Right ventricle myocardium inferior (tissue), 1 donor: ENCODE data around the gene CCDC85A. TPM values are rescaled to one million over a fixed set of nuclear protein-coding genes. Genes with fewer than 3 reads are reported as not detected.

Source experiments
- ATAC-seq: fragments of 200-7000 bp; cut with Tn5 transposase; one replicate; pipeline ENCODE4 v1.9.1; 2020; ENCODE audit warnings: mild to moderate bottlenecking, moderate library complexity
- DNase-seq: peaks from one replicate; pipeline ENCODE4 v3.0.0; 2021; ENCODE audit errors: missing footprints
- intact Hi-C: fragments of 100-400 bp; cut with DNase I; formaldehyde crosslinking; loops from one replicate; pipeline ENCODE4 v1.11.0; 2022
- total RNA-seq: library from RNA; stranded (reverse); fragmentation: NEBNext Ultra II Directional; extraction: Animal tissue kit (Norgen Biotek cat#: 25700); gene quantifications from one replicate; pipeline ENCODE4 v1.2.1, GENCODE V29; 2021
- donor health status: DM: no; HTN: yes; CAD: no; lungs with severe emphysema.

CCDC85A gene
- total RNA-seq, 1 donor from 2014 or later: 5.3 TPM

- intact Hi-C loops: loop anchor here (5.0 kb wide), 1 partner anchor 462 kb away; no protein-coding TSS in a partner anchor
- no peak for DNase-seq
- no peak for ATAC-seq
Measured at GRCh38 chr2:56285224-56285623, 101.4 kb downstream of the CCDC85A start.

- ATAC-seq (no peak), DNase-seq (no peak)
- intact Hi-C loops: loop anchor here (5.0 kb wide), 1 partner anchor 460 kb away; no protein-coding TSS in a partner anchor
Measured at GRCh38 chr2:56286936-56287335, 103.1 kb downstream of the CCDC85A start.

GRCh38 chr2:56287508-56287907 lies 103.7 kb downstream of the CCDC85A start:
- ATAC-seq (no peak), DNase-seq (no peak)
- intact Hi-C loops: loop anchor here (5.0 kb wide), 1 partner anchor 460 kb away; no protein-coding TSS in a partner anchor

GRCh38 chr2:56287974-56288373 lies 104.2 kb downstream of the CCDC85A start:
- no peak for ATAC-seq
- intact Hi-C loops: loop anchor here (5.0 kb wide), 1 partner anchor 459 kb away; no protein-coding TSS in a partner anchor
- no peak for DNase-seq

- ATAC-seq: no peak
- intact Hi-C loops: loop anchor here (5.0 kb wide), 1 partner anchor 458 kb away; no protein-coding TSS in a partner anchor
Measured at GRCh38 chr2:56288838-56289580, 105.2 kb downstream of the CCDC85A start.

GRCh38 chr2:56291711-56292110 lies 107.9 kb downstream of the CCDC85A start:
- DNase-seq: no peak
- ATAC-seq: no peak
- intact Hi-C loops: no loop called here

More at GRCh38 chr2:56288838-56289580, 105.2 kb downstream of the CCDC85A start:
- no peak for DNase-seq

- intact Hi-C loops: no loop called here
- ATAC-seq (no peak), DNase-seq (no peak)
Measured at GRCh38 chr2:56292951-56293350, 109.2 kb downstream of the CCDC85A start.

GRCh38 chr2:56295666-56296065 lies 111.9 kb downstream of the CCDC85A start:
- intact Hi-C loops: no loop called here
- DNase-seq (no peak), ATAC-seq (no peak)

GRCh38 chr2:56297671-56298070 lies 113.9 kb downstream of the CCDC85A start:
- DNase-seq (no peak), ATAC-seq (no peak)
- intact Hi-C loops: no loop called here

GRCh38 chr2:56299171-56299691 lies 115.4 kb downstream of the CCDC85A start:
- intact Hi-C loops: no loop called here
- DNase-seq (no peak), ATAC-seq (no peak)

- intact Hi-C loops: no loop called here
- no peak for ATAC-seq
- DNase-seq: no peak
Measured at GRCh38 chr2:56309626-56310170, 125.9 kb downstream of the CCDC85A start.

GRCh38 chr2:56313500-56313921 lies 129.7 kb downstream of the CCDC85A start:
- no peak for ATAC-seq

GRCh38 chr2:56314371-56314770 lies 130.6 kb downstream of the CCDC85A start:
- intact Hi-C loops: no loop called here
- no peak for DNase-seq
- ATAC-seq: no peak

More at GRCh38 chr2:56313500-56313921, 129.7 kb downstream of the CCDC85A start:
- no peak for DNase-seq
- intact Hi-C loops: no loop called here

GRCh38 chr2:56314796-56315195 lies 131.0 kb downstream of the CCDC85A start:
- peak; percentile 42 for ATAC-seq
- intact Hi-C loops: loop anchor here (1.0 kb wide), 1 partner anchor 129 kb away; no protein-coding TSS in a partner anchor
- no peak for DNase-seq

GRCh38 chr2:56315376-56315775 lies 131.6 kb downstream of the CCDC85A start:
- DNase-seq (no peak), ATAC-seq (no peak)
- intact Hi-C loops: loop anchor here (1.0 kb wide), 1 partner anchor 130 kb away; no protein-coding TSS in a partner anchor

GRCh38 chr2:56316011-56316410 lies 132.2 kb downstream of the CCDC85A start:
- DNase-seq (no peak), ATAC-seq (no peak)
- intact Hi-C loops: no loop called here

- intact Hi-C loops: no loop called here
- DNase-seq: no peak
- ATAC-seq: no peak
Measured at GRCh38 chr2:56318147-56318546, 134.4 kb downstream of the CCDC85A start.

- intact Hi-C loops: no loop called here
- no peak for ATAC-seq
- no peak for DNase-seq
Measured at GRCh38 chr2:56325661-56326345, 142.0 kb downstream of the CCDC85A start.

GRCh38 chr2:56326346-56326741 lies 142.6 kb downstream of the CCDC85A start:
- intact Hi-C loops: no loop called here
- ATAC-seq: peak; percentile 52
- DNase-seq: no peak
